PC-3 (cell line): Measurements from ENCODE around the gene RALGPS1.

Source experiments
- CTCF ChIP-seq: fragments of 300-600 bp; sonication (generic); conservative IDR thresholded peaks from 2 replicates; pipeline ENCODE4 v1.5.1; 2017; ENCODE audit warnings: antibody characterized with exemption, low read depth, mild to moderate bottlenecking, low read length
- EZH2 ChIP-seq: fragments of 300-600 bp; sonication (generic); IDR thresholded peaks from one replicate; pipeline ENCODE4 v1.6.1; 2017; ENCODE audit warnings: antibody characterized with exemption, mild to moderate bottlenecking, low read length; ENCODE audit not compliant: unreplicated experiment
- EZH2phosphoT487 ChIP-seq: fragments of 300-600 bp; sonication (generic); IDR thresholded peaks from 2 replicates; pipeline ENCODE4 v1.6.1; 2018; ENCODE audit warnings: mild to moderate bottlenecking, antibody characterized with exemption, low read length, borderline replicate concordance

DNA sequence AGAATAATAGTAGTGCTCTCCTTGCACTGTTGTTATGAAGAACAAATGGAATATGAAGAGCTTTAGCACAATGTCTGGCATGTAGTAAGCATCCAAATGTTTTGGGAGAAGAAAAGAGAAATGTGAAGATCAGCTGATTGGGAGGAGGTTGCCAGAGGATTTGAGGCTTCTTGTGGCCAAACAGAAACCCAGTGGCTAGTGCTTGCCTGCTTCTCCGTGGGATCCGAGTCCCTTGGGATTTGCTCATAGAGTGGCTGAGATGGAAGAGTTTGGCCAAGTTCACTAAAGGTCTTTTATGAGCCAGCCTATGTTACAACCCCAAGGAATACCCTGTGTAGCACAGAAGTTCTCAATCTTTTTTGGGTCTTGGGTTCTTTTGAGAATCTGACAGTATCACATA is 121.9 kb downstream of the RALGPS1 start:
- TF ChIP-seq CTCF (no peak), EZH2 (no peak), EZH2phosphoT487 (no peak)
